ENCODE data around the gene B3GALT5.
"Not testable (repeated sequence)": the region's sequence is repeated elsewhere in the genome, so short reads cannot be mapped to it uniquely, and the experiment has no call there.

B3GALT5 gene

GRCh38 chr21:39666026-39666425 is 53.3 kb downstream of the B3GALT5 start:
- no peak for DNase-seq (ENCODE audit: low read depth in 2 of 2, low spot score in 1 of 2)

- no peak for DNase-seq (ENCODE audit: low read depth in 2 of 2, low spot score in 1 of 2)
Observed at GRCh38 chr21:39666681-39667315, 54.1 kb downstream of the B3GALT5 start.

GRCh38 chr21:39667353-39667891 is 54.7 kb downstream of the B3GALT5 start:
- DNase-seq (ENCODE audit: low read depth in 2 of 2, low spot score in 1 of 2): no peak

- DNase-seq (ENCODE audit: low read depth in 2 of 2, low spot score in 1 of 2): no peak
Observed at GRCh38 chr21:39668369-39668768, 55.6 kb downstream of the B3GALT5 start.

- DNase-seq (ENCODE audit: low read depth in 2 of 2, low spot score in 1 of 2): no peak
Observed at GRCh38 chr21:39669485-39669884, 56.7 kb downstream of the B3GALT5 start.

- DNase-seq (ENCODE audit: low read depth in 2 of 2, low spot score in 1 of 2): no peak
Observed at GRCh38 chr21:39669976-39670661, 57.4 kb downstream of the B3GALT5 start.

- no peak for DNase-seq (ENCODE audit: low read depth in 2 of 2, low spot score in 1 of 2)
Observed at GRCh38 chr21:39670701-39671100, 58.0 kb downstream of the B3GALT5 start.

- no peak for DNase-seq (ENCODE audit: low read depth in 2 of 2, low spot score in 1 of 2)
Observed at GRCh38 chr21:39671986-39672385, 59.2 kb downstream of the B3GALT5 start.

GRCh38 chr21:39673163-39673562 is 60.4 kb downstream of the B3GALT5 start:
- DNase-seq (ENCODE audit: low read depth in 2 of 2, low spot score in 1 of 2): no peak

- no peak for DNase-seq (ENCODE audit: low read depth in 2 of 2, low spot score in 1 of 2)
Observed at GRCh38 chr21:39673736-39674135, 61.0 kb downstream of the B3GALT5 start.

- DNase-seq (ENCODE audit: low read depth in 2 of 2, low spot score in 1 of 2): no peak
Observed at GRCh38 chr21:39674801-39675200, 62.1 kb downstream of the B3GALT5 start.

- DNase-seq (ENCODE audit: low read depth in 2 of 2, low spot score in 1 of 2): no peak
Observed at GRCh38 chr21:39675590-39675989, 62.9 kb downstream of the B3GALT5 start.

GRCh38 chr21:39675993-39676661 is 63.4 kb downstream of the B3GALT5 start:
- DNase-seq (ENCODE audit: low read depth in 2 of 2, low spot score in 1 of 2): no peak

- no peak for DNase-seq (ENCODE audit: low read depth in 2 of 2, low spot score in 1 of 2)
Observed at GRCh38 chr21:39680216-39680615, 67.5 kb downstream of the B3GALT5 start.

GRCh38 chr21:39681257-39681656 is 68.5 kb downstream of the B3GALT5 start:
- DNase-seq (ENCODE audit: low read depth in 2 of 2, low spot score in 1 of 2): no peak

GRCh38 chr21:39681845-39682244 is 69.1 kb downstream of the B3GALT5 start:
- DNase-seq (ENCODE audit: low read depth in 2 of 2, low spot score in 1 of 2): no peak

GRCh38 chr21:39685236-39685635 is 72.5 kb downstream of the B3GALT5 start:
- no peak for DNase-seq (ENCODE audit: low read depth in 2 of 2, low spot score in 1 of 2)

GRCh38 chr21:39685991-39686390 is 73.3 kb downstream of the B3GALT5 start:
- DNase-seq (ENCODE audit: low read depth in 2 of 2, low spot score in 1 of 2): no peak

- DNase-seq (ENCODE audit: low read depth in 2 of 2, low spot score in 1 of 2): no peak
Observed at GRCh38 chr21:39686646-39687468, 74.1 kb downstream of the B3GALT5 start.

- no peak for DNase-seq (ENCODE audit: low read depth in 2 of 2, low spot score in 1 of 2)
Observed at GRCh38 chr21:39688010-39688409, 75.3 kb downstream of the B3GALT5 start.

GRCh38 chr21:39689860-39690259 is 77.1 kb downstream of the B3GALT5 start:
- not testable (repeated sequence) for DNase-seq (ENCODE audit: low read depth in 2 of 2, low spot score in 1 of 2)
